ENCODE results near the gene TENT4B.

The TENT4B gene

GRCh38 chr16:50263940-50264929 is 111.1 kb downstream of the TENT4B start:
- no peak overlapping the region for H3K4me3 ChIP-seq (ENCODE audit: low read length)
- peaks cover 8% of the 10 kb centered on the region; the same call in 1 of the 2 replicates for H3K4me1 ChIP-seq (ENCODE audit: insufficient read depth, low read length)
- no peaks in the 10 kb centered on the region for H3K36me3 ChIP-seq (ENCODE audit: insufficient read depth, low read depth, low read length)
- H3K9me3 ChIP-seq (ENCODE audit: insufficient read depth, low read depth, low read length): no peaks in the 10 kb centered on the region
- H3K27ac ChIP-seq (ENCODE audit: low read length): no peak overlapping the region
- no peak overlapping the region for H3K9ac ChIP-seq (ENCODE audit: low read depth, low read length)
- H3K27me3 ChIP-seq (ENCODE audit: insufficient read depth, low read length): no peaks in the 10 kb centered on the region

DNA sequence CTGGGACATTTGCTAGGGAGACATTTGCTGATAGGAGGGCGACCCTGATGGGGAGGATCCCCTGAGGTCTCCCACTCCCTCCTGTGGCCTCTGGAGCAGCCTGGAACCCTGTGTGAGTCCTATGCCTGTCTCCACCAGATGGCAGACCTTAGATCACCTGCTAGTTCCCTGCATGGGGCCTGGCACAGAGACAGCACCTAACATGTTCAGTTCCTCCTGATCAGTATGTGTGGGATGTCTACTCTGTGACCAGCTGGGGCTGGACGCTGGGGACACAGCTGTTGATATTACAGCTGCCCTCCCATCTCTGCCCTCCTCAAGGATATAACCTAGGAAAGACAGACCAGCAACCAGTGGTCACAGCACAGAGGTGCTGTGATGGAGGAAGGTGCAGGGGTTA is 112.2 kb downstream of the TENT4B start:
- Histone ChIP-seq H3K4me3 (ENCODE audit: low read length) (no peak overlapping the region), H3K4me1 (ENCODE audit: insufficient read depth, low read length) (peaks cover 5% of the 10 kb centered on the region; the same call in 1 of the 2 replicates), H3K36me3 (ENCODE audit: insufficient read depth, low read depth, low read length) (no peaks in the 10 kb centered on the region), H3K9me3 (ENCODE audit: insufficient read depth, low read depth, low read length) (no peaks in the 10 kb centered on the region), H3K27me3 (ENCODE audit: insufficient read depth, low read length) (no peaks in the 10 kb centered on the region), H3K9ac (ENCODE audit: low read depth, low read length) (no peak overlapping the region), H3K27ac (ENCODE audit: low read length) (no peak overlapping the region)

- Histone ChIP-seq H3K9me3 (ENCODE audit: insufficient read depth, low read depth, low read length) (no peaks in the 10 kb centered on the region), H3K27me3 (ENCODE audit: insufficient read depth, low read length) (no peaks in the 10 kb centered on the region), H3K4me3 (ENCODE audit: low read length) (no peak overlapping the region), H3K4me1 (ENCODE audit: insufficient read depth, low read length) (peaks cover 5% of the 10 kb centered on the region; the same call in 1 of the 2 replicates), H3K27ac (ENCODE audit: low read length) (no peak overlapping the region), H3K36me3 (ENCODE audit: insufficient read depth, low read depth, low read length) (no peaks in the 10 kb centered on the region), H3K9ac (ENCODE audit: low read depth, low read length) (no peak overlapping the region)
Measured at GRCh38 chr16:50265716-50266336, 112.7 kb downstream of the TENT4B start.

- Histone ChIP-seq H3K4me1 (ENCODE audit: insufficient read depth, low read length) (peaks cover 5% of the 10 kb centered on the region; the same call in 1 of the 2 replicates), H3K4me3 (ENCODE audit: low read length) (no peak within 1 kb of the TSS; the same call in 1 of the 2 replicates), H3K36me3 (ENCODE audit: insufficient read depth, low read depth, low read length) (no peaks in the 10 kb centered on the region), H3K27ac (ENCODE audit: low read length) (no peak within 1 kb of the TSS), H3K9me3 (ENCODE audit: insufficient read depth, low read depth, low read length) (no peaks in the 10 kb centered on the region), H3K27me3 (ENCODE audit: insufficient read depth, low read length) (no peaks in the 10 kb centered on the region), H3K9ac (ENCODE audit: low read depth, low read length) (no peak within 1 kb of the TSS)
Measured at GRCh38 chr16:50266337-50267091, 113.4 kb downstream of the TENT4B start, which contains the start of gene ADCY7. Gene ADCY7 (plus strand): TSS chr16:50266551. CDS start chr16:50288180, 21,629 bp downstream.

- Histone ChIP-seq H3K36me3 (ENCODE audit: insufficient read depth, low read depth, low read length) (no peaks in the 10 kb centered on the region), H3K9ac (ENCODE audit: low read depth, low read length) (no peak overlapping the region), H3K4me1 (ENCODE audit: insufficient read depth, low read length) (peaks cover 5% of the 10 kb centered on the region; the same call in 1 of the 2 replicates), H3K27ac (ENCODE audit: low read length) (no peak overlapping the region), H3K27me3 (ENCODE audit: insufficient read depth, low read length) (no peaks in the 10 kb centered on the region), H3K9me3 (ENCODE audit: insufficient read depth, low read depth, low read length) (no peaks in the 10 kb centered on the region), H3K4me3 (ENCODE audit: low read length) (no peak overlapping the region)
Measured at GRCh38 chr16:50267151-50267631, 114.1 kb downstream of the TENT4B start.

DNA sequence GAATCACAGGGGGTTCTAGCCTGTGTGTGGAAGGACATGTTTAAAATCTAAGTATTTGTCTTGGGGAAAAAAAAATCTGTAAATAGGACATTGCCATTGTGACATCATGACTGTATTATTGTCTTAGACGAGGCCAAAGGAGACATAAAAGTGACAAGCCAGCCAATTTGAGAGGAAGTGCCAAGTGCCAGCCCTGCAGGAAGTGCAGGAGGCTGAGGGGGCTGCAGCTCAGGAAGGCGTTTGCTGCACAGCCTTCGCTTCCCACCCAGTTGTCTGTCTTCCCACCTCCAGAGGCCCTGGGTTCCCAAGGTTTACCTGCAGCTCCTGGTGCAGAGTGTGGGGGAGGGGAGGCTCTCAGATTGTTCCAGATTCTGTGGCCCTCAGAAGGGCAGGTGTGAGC is 114.5 kb downstream of the TENT4B start:
- H3K27ac ChIP-seq (ENCODE audit: low read length): no peak overlapping the region
- H3K36me3 ChIP-seq (ENCODE audit: insufficient read depth, low read depth, low read length): no peaks in the 10 kb centered on the region
- H3K9me3 ChIP-seq (ENCODE audit: insufficient read depth, low read depth, low read length): no peaks in the 10 kb centered on the region
- H3K9ac ChIP-seq (ENCODE audit: low read depth, low read length): no peak overlapping the region
- no peak overlapping the region for H3K4me3 ChIP-seq (ENCODE audit: low read length)
- peaks cover 5% of the 10 kb centered on the region; the same call in 1 of the 2 replicates for H3K4me1 ChIP-seq (ENCODE audit: insufficient read depth, low read length)
- no peaks in the 10 kb centered on the region for H3K27me3 ChIP-seq (ENCODE audit: insufficient read depth, low read length)

DNA sequence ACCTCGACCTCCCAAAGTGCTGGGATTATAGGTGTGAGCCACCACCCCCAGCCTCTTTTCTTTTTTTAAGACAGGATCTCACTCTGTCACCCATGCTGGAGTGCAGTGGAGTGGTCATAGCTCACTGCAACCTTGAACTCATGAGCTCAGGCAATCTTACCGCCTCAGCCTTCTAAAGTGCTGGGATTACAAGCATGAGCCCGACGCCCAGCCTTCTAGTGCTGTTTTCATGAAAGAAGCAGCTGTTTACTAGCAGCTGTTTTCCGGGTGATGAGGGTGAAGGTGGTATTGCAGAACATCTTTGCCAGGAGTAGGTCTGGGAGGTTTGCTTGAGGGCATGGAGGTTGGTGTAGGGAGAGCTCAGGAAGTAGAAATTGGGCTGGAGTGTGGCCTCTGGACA is 115.2 kb downstream of the TENT4B start:
- H3K27me3 ChIP-seq (ENCODE audit: insufficient read depth, low read length): no peaks in the 10 kb centered on the region
- H3K9ac ChIP-seq (ENCODE audit: low read depth, low read length): no peak overlapping the region
- no peaks in the 10 kb centered on the region for H3K9me3 ChIP-seq (ENCODE audit: insufficient read depth, low read depth, low read length)
- H3K36me3 ChIP-seq (ENCODE audit: insufficient read depth, low read depth, low read length): no peaks in the 10 kb centered on the region
- no peak overlapping the region for H3K27ac ChIP-seq (ENCODE audit: low read length)
- no peak overlapping the region for H3K4me3 ChIP-seq (ENCODE audit: low read length)
- peaks cover 5% of the 10 kb centered on the region; the same call in 1 of the 2 replicates for H3K4me1 ChIP-seq (ENCODE audit: insufficient read depth, low read length)

- no peak overlapping the region for H3K4me3 ChIP-seq (ENCODE audit: low read length)
- no peak overlapping the region for H3K9ac ChIP-seq (ENCODE audit: low read depth, low read length)
- H3K27me3 ChIP-seq (ENCODE audit: insufficient read depth, low read length): no peaks in the 10 kb centered on the region
- no peaks in the 10 kb centered on the region for H3K36me3 ChIP-seq (ENCODE audit: insufficient read depth, low read depth, low read length)
- H3K9me3 ChIP-seq (ENCODE audit: insufficient read depth, low read depth, low read length): no peaks in the 10 kb centered on the region
- no peak overlapping the region for H3K27ac ChIP-seq (ENCODE audit: low read length)
- peaks cover 5% of the 10 kb centered on the region; the same call in 1 of the 2 replicates for H3K4me1 ChIP-seq (ENCODE audit: insufficient read depth, low read length)
Measured at GRCh38 chr16:50269061-50269705, 116.1 kb downstream of the TENT4B start.

- peaks cover 5% of the 10 kb centered on the region; the same call in 1 of the 2 replicates for H3K4me1 ChIP-seq (ENCODE audit: insufficient read depth, low read length)
- H3K27ac ChIP-seq (ENCODE audit: low read length): no peak overlapping the region
- no peak overlapping the region for H3K9ac ChIP-seq (ENCODE audit: low read depth, low read length)
- no peak overlapping the region for H3K4me3 ChIP-seq (ENCODE audit: low read length)
- H3K36me3 ChIP-seq (ENCODE audit: insufficient read depth, low read depth, low read length): no peaks in the 10 kb centered on the region
- H3K27me3 ChIP-seq (ENCODE audit: insufficient read depth, low read length): no peaks in the 10 kb centered on the region
- H3K9me3 ChIP-seq (ENCODE audit: insufficient read depth, low read depth, low read length): no peaks in the 10 kb centered on the region
Measured at GRCh38 chr16:50269769-50270509, 116.8 kb downstream of the TENT4B start.

- Histone ChIP-seq H3K27me3 (ENCODE audit: insufficient read depth, low read length) (no peaks in the 10 kb centered on the region), H3K36me3 (ENCODE audit: insufficient read depth, low read depth, low read length) (no peaks in the 10 kb centered on the region), H3K9me3 (ENCODE audit: insufficient read depth, low read depth, low read length) (no peaks in the 10 kb centered on the region), H3K9ac (ENCODE audit: low read depth, low read length) (no peak overlapping the region), H3K4me3 (ENCODE audit: low read length) (no peak overlapping the region), H3K4me1 (ENCODE audit: insufficient read depth, low read length) (peaks cover 5% of the 10 kb centered on the region; the same call in 1 of the 2 replicates), H3K27ac (ENCODE audit: low read length) (no peak overlapping the region)
Measured at GRCh38 chr16:50270510-50271147, 117.5 kb downstream of the TENT4B start.

Measured in iPS-20b (cell line).